Loucy (cell line): ENCODE results near the gene POU2F1.

Experiments used
- H2AFZ ChIP-seq: fragments of 200-600 bp; sonication (generic); 2 replicates; pipeline ENCODE4 v1.6.0; 2016; ENCODE audit warnings: antibody characterized with exemption, mild to moderate bottlenecking, low read length, moderate library complexity
- H3F3A ChIP-seq: fragments of 200-600 bp; 2 replicates; pipeline ENCODE4 v1.6.0; 2016; ENCODE audit warnings: antibody characterized with exemption, low read depth, mild to moderate bottlenecking
- H3K27me3 ChIP-seq: fragments of 200-600 bp; sonication (generic); 2 replicates; pipeline ENCODE4 v1.6.1; 2014; ENCODE audit warnings: low read length, mild to moderate bottlenecking; ENCODE audit not compliant: insufficient read depth, poor library complexity, severe bottlenecking
- H3K36me3 ChIP-seq: fragments of 200-600 bp; sonication (generic); 2 replicates; pipeline ENCODE4 v1.6.1; 2016; ENCODE audit warnings: low read length; ENCODE audit not compliant: insufficient read depth
- H3K4me1 ChIP-seq: fragments of 200-600 bp; sonication (generic); 2 replicates; pipeline ENCODE4 v1.5.1; 2014; ENCODE audit warnings: low read length, mild to moderate bottlenecking; ENCODE audit not compliant: insufficient read depth, poor library complexity, severe bottlenecking
- H3K4me2 ChIP-seq: fragments of 200-600 bp; sonication (generic); 2 replicates; pipeline ENCODE4 v1.6.0; 2014; ENCODE audit warnings: antibody characterized with exemption, low read length, low read depth, mild to moderate bottlenecking; ENCODE audit not compliant: poor library complexity, severe bottlenecking
- H3K4me3 ChIP-seq: fragments of 200-600 bp; sonication (generic); 2 replicates; pipeline ENCODE4 v1.5.1; 2014; ENCODE audit warnings: low read length, mild to moderate bottlenecking, mixed read lengths; ENCODE audit not compliant: poor library complexity, severe bottlenecking
- H3K79me2 ChIP-seq: fragments of 200-600 bp; sonication (generic); 2 replicates; pipeline ENCODE4 v1.6.1; 2014; ENCODE audit warnings: low read length; ENCODE audit not compliant: insufficient read depth
- H3K9ac ChIP-seq: fragments of 200-600 bp; sonication (generic); 2 replicates; pipeline ENCODE4 v1.6.0; 2014; ENCODE audit warnings: mild to moderate bottlenecking, low read depth, low read length, moderate library complexity; ENCODE audit not compliant: poor library complexity, severe bottlenecking
- H3K9me2 ChIP-seq: fragments of 200-600 bp; sonication (generic); replicated peaks from 2 replicates; pipeline ENCODE4 v1.6.1; 2016; ENCODE audit warnings: low read depth, low read length, mixed read lengths
- H3K9me3 ChIP-seq: fragments of 200-600 bp; sonication (generic); 2 replicates; pipeline ENCODE4 v1.6.1; 2014; ENCODE audit warnings: mild to moderate bottlenecking, antibody characterized with exemption, low read length, low read depth; ENCODE audit not compliant: insufficient read depth
- H4K20me1 ChIP-seq: fragments of 200-600 bp; sonication (generic); 2 replicates; pipeline ENCODE4 v1.6.0; 2014; ENCODE audit warnings: antibody characterized with exemption, low read length, mild to moderate bottlenecking; ENCODE audit not compliant: insufficient read depth, poor library complexity, severe bottlenecking
- CTCF ChIP-seq: fragments of 200-600 bp; sonication (generic); conservative IDR thresholded peaks from 2 replicates; pipeline ENCODE4 v1.5.1; 2014; ENCODE audit warnings: mild to moderate bottlenecking, antibody characterized with exemption, low read length
- EZH2phosphoT487 ChIP-seq: fragments of 200-600 bp; IDR thresholded peaks from 2 replicates; pipeline ENCODE4 v1.6.1; 2018; ENCODE audit warnings: antibody characterized with exemption, mild to moderate bottlenecking, moderate library complexity, borderline replicate concordance

POU2F1 gene

GRCh38 chr1:167175901-167176300, 44.8 kb upstream of the POU2F1 start:
- no peak overlapping the region for H3K4me2 ChIP-seq
- H3K79me2 ChIP-seq, result no peaks in the 10 kb centered on the region

GRCh38 chr1:167178831-167179230, 41.9 kb upstream of the POU2F1 start:
- Histone ChIP-seq H3K4me2 (no peak overlapping the region), H3K4me1 (peaks cover 13% of the 10 kb centered on the region), H3K4me3 (no peak overlapping the region), H2AFZ (no peak overlapping the region), H3K9ac (no peak overlapping the region), H3K79me2 (no peaks in the 10 kb centered on the region), H4K20me1 (no peaks in the 10 kb centered on the region), H3F3A (no peaks in the 10 kb centered on the region), H3K27me3 (no peaks in the 10 kb centered on the region), H3K9me3 (no peaks in the 10 kb centered on the region), H3K36me3 (no peaks in the 10 kb centered on the region), H3K9me2 (no peaks in the 10 kb centered on the region)
- TF ChIP-seq CTCF, result no peak
- no peak for TF ChIP-seq EZH2phosphoT487

More at GRCh38 chr1:167175901-167176300, 44.8 kb upstream of the POU2F1 start:
- no peak overlapping the region for H2AFZ ChIP-seq
- peaks cover 34% of the 10 kb centered on the region for H3K4me1 ChIP-seq
- H3K4me3 ChIP-seq, result no peak overlapping the region
- H3K27me3 ChIP-seq, result no peaks in the 10 kb centered on the region
- TF ChIP-seq EZH2phosphoT487, result no peak
- no peak for TF ChIP-seq CTCF
- no peaks in the 10 kb centered on the region for H4K20me1 ChIP-seq
- H3K9me2 ChIP-seq, result no peaks in the 10 kb centered on the region
- H3F3A ChIP-seq, result no peaks in the 10 kb centered on the region
- H3K9ac ChIP-seq, result no peak overlapping the region
- H3K9me3 ChIP-seq, result no peaks in the 10 kb centered on the region
- H3K36me3 ChIP-seq, result no peaks in the 10 kb centered on the region

- Histone ChIP-seq H3K9me3 (no peaks in the 10 kb centered on the region), H2AFZ (no peak overlapping the region), H3K27me3 (no peaks in the 10 kb centered on the region), H3F3A (no peaks in the 10 kb centered on the region), H3K4me1 (peaks cover 6% of the 10 kb centered on the region), H3K9me2 (no peaks in the 10 kb centered on the region), H3K4me2 (no peak overlapping the region), H3K36me3 (no peaks in the 10 kb centered on the region), H3K79me2 (no peaks in the 10 kb centered on the region), H3K4me3 (no peak overlapping the region), H4K20me1 (no peaks in the 10 kb centered on the region), H3K9ac (no peak overlapping the region)
- TF ChIP-seq CTCF (no peak), EZH2phosphoT487 (no peak)
These were observed 37.9 kb upstream of the POU2F1 start for GRCh38 chr1:167182571-167183320.
